ENCODE measurements around the gene OPN3. TPM values are rescaled to one million over a fixed set of nuclear protein-coding genes. Genes with fewer than 3 reads are reported as not detected.

Gene OPN3
- total RNA-seq, 1 experiment from 2014 or later = 89.4 TPM

DNA sequence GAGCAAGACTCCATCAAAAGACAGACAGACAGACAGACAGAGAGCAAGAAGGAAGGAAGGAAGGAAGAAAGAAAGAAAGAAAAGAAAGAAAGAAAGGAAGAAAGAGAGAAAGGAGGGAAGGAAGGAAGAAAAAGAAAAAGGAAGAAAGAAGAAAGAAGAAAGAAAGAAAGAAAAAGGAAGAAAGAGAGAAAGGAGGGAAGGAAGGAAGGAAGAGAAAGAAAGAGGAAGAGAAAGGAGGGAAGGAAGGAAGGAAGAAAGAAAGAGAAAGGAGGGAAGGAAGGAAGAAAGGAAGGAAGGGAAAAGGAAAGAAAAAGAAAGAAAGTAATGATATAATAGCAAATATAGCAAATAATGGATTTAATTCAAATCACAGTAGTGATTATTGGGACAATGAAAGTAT is 32.7 kb downstream of the OPN3 start:
- no peak overlapping the region; the same call in 1 of the 2 replicates for H3K27ac ChIP-seq
- H3K36me3 ChIP-seq = peaks cover 15% of the 10 kb centered on the region
- no peak for DNase-seq (ENCODE audit: low read depth in 1 of 2, low spot score in 2 of 2)
- no peaks in the 10 kb centered on the region for H3K9me3 ChIP-seq (replicated peaks)
- H3K4me1 ChIP-seq (replicated peaks) = peaks cover 75% of the 10 kb centered on the region
- H3K4me3 ChIP-seq = no peak overlapping the region
- H3K27me3 ChIP-seq (replicated peaks) = no peaks in the 10 kb centered on the region

DNA sequence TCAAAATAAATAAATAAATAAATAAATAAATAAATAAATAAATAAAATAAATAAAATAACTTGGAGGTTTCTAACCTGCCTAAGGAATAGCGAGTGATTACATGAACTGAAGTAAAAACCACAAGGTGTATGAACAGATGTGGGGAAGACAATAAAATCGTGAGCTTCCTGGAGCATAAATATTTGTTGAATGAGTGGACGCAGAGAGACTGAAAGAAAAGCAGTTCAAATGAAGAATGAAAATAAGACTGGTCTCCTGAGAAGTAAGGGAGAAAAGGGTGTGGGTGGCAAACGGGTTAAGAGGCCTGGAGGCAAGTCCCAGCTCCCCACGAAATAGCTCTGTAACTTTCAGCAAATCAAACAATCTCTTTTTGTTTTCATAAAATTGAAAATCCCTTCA is 33.6 kb downstream of the OPN3 start:
- Histone ChIP-seq H3K4me1 (replicated peaks) (peaks cover 68% of the 10 kb centered on the region), H3K36me3 (peaks cover 10% of the 10 kb centered on the region), H3K9me3 (replicated peaks) (no peaks in the 10 kb centered on the region), H3K27ac (peak overlapping the region; percentile 24), H3K27me3 (replicated peaks) (no peaks in the 10 kb centered on the region), H3K4me3 (no peak overlapping the region)
- peak in 1 of 2 experiments; percentile 57 for DNase-seq (ENCODE audit: low read depth in 1 of 2, low spot score in 2 of 2)

DNA sequence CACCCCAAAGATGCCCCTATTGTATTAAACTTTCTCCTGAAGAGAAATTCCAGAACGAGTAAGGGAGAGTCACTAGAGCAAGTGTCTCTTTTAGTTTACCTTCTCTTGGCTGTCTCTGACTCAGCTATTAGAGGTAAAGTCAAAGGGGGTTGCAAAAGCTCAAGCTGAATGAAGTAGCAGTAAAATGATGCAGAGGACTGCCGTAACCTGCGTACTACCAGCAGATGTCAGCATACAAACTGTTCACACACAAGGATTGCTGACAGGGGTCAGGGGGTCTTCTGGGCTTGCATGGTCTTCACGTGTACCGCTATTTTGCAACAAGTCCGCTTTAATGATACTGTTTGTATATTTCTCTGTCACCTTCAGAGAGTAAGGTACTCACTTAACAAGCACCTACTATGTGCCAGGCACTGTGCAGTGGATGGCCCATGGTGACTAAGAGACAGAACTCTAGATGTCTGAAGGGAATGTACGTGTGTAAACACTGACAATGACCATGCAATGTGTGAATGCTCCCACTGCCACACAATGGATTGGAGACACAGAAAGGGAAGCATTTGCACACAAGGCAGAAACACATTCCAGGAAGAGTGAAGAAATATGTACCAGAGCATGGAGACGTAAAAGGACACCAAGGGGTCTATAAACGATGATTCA is 34.9 kb downstream of the OPN3 start:
- H3K9me3 ChIP-seq (replicated peaks) = no peaks in the 10 kb centered on the region
- DNase-seq (ENCODE audit: low read depth in 1 of 2, low spot score in 2 of 2) = no peak
- peaks cover 10% of the 10 kb centered on the region for H3K36me3 ChIP-seq
- H3K27me3 ChIP-seq (replicated peaks) = no peaks in the 10 kb centered on the region
- H3K27ac ChIP-seq = peak overlapping the region; percentile 24; the same call in 1 of the 2 replicates
- H3K4me3 ChIP-seq = no peak overlapping the region
- H3K4me1 ChIP-seq (replicated peaks) = peaks cover 63% of the 10 kb centered on the region

DNA sequence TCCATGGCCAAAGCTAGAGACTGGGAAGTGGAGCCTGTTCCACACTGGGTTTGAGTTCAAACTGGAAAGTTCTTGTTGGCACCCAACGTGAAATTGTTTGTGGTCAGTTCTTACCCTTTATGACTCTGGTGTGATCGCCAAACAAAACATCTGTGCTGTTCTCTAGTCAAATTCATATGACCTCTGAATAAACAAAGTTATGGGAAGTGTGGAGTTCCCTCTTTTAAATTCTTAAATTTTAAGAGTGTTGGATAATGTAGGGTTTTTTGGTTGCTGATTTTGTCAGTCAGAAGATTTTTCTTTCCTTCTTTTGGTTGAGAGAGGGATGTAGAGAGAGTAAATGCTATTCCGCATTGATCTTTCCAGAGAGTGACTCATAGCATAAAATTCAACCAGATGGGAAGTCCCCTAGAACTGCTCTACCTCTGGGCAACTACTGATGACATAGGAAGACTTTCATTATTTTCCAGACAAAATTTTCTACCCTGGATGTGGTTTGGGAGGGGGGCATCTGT is 36.4 kb downstream of the OPN3 start:
- Histone ChIP-seq H3K27me3 (replicated peaks) (no peaks in the 10 kb centered on the region), H3K4me1 (replicated peaks) (peaks cover 50% of the 10 kb centered on the region), H3K27ac (peak overlapping the region; percentile 24), H3K9me3 (replicated peaks) (no peaks in the 10 kb centered on the region), H3K36me3 (peaks cover 10% of the 10 kb centered on the region), H3K4me3 (no peak overlapping the region)
- no peak for DNase-seq (ENCODE audit: low read depth in 1 of 2, low spot score in 2 of 2)

DNA sequence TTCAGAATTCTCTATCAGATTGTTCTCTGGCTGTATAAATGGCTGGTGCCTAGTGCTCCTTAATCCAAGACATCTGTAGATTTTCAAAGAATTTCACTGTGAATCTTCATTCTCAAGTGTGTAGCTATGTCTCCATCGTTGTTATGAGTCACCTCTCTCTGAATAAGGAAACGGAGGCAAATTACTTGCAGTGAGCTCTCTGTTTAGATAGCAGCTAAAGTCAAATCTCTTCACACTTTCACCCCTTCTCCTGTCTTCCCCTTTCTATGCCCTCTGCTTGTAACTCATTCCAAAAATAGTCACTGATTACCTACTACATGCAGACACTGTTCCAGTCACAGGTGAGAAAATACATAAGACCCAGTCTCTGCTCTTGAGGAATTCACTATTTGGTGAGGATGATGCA is 39.7 kb downstream of the OPN3 start:
- no peak for DNase-seq (ENCODE audit: low read depth in 1 of 2, low spot score in 2 of 2)
- H3K4me1 ChIP-seq (replicated peaks) = peaks cover 24% of the 10 kb centered on the region
- no peak overlapping the region for H3K4me3 ChIP-seq
- H3K27ac ChIP-seq = no peak overlapping the region
- peaks cover 14% of the 10 kb centered on the region for H3K36me3 ChIP-seq
- no peaks in the 10 kb centered on the region for H3K9me3 ChIP-seq (replicated peaks)
- H3K27me3 ChIP-seq (replicated peaks) = no peaks in the 10 kb centered on the region; the same call in 1 of the 2 replicates

DNA sequence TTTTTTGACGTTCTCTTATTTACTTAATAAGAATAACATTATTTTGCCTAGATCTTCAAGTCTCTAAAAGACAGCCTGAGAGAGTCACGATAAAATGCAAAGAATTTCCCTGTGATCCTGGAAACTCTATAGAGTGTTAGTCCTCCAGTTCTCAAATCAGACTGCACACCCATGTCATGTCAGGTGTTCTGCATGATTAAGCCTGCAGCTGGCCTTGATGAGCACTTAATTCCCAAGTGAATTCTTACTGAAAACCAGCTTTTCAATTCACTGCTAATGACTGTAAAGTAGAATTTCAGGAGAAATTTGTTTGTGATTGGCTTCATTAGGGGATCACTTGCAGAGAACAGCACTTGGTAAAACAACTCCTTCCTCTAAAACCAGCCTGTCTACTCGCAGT is 41.9 kb downstream of the OPN3 start:
- no peaks in the 10 kb centered on the region for H3K9me3 ChIP-seq (replicated peaks)
- peaks cover 28% of the 10 kb centered on the region for H3K36me3 ChIP-seq
- H3K4me1 ChIP-seq (replicated peaks) = peaks cover 8% of the 10 kb centered on the region
- DNase-seq (ENCODE audit: low read depth in 1 of 2, low spot score in 2 of 2) = no peak
- H3K27me3 ChIP-seq (replicated peaks) = no peaks in the 10 kb centered on the region; the same call in 1 of the 2 replicates
- no peak overlapping the region for H3K27ac ChIP-seq
- H3K4me3 ChIP-seq = no peak overlapping the region

DNA sequence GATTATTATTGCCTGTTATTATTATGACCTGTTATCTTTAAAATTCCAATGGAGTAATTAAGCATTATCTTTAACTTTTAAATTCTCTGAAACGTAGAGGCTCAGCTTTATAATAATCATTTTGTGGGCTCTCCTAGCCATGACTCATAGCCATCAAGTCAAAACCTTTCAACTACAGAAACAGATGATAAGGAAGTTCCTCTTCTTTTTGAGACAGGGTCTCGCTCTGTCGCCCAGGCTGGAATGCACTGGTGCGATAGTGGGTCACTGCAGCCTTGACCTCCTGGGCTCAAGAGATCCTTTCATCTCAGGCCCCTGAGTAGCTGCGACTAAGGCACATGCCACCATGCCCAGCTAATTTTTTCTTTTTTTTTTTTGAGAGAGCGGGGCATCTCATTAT is 43.5 kb downstream of the OPN3 start:
- peaks cover 20% of the 10 kb centered on the region for H3K36me3 ChIP-seq
- peaks cover 21% of the 10 kb centered on the region for H3K4me1 ChIP-seq (replicated peaks)

DNA sequence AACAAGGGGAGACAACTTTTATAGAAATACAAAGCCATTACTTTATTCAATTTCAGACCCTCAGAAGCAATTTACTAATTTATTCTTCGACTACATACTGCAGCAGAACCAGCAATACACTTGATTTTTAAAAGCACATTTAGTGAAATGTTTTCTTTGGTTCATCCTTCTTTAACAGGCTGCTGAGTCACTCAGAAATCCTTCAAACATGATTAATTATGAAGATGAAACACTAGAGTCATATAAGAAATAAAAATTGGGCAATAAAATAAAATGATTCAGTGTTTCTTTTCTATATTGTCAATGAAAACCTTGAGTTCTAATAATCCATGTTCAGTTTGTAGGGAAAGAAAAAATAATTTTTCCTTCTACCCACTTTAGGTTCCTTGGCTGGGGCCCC is 47.0 kb downstream of the OPN3 start:
- Histone ChIP-seq H3K9me3 (replicated peaks) (no peaks in the 10 kb centered on the region), H3K36me3 (peaks cover 20% of the 10 kb centered on the region), H3K27me3 (replicated peaks) (no peaks in the 10 kb centered on the region; the same call in 1 of the 2 replicates), H3K4me1 (replicated peaks) (peaks cover 17% of the 10 kb centered on the region), H3K27ac (no peak overlapping the region), H3K4me3 (no peak overlapping the region)
- no peak for DNase-seq (ENCODE audit: low read depth in 1 of 2, low spot score in 2 of 2)

More for the DNA sequence above, 43.5 kb downstream of the OPN3 start:
- no peaks in the 10 kb centered on the region; the same call in 1 of the 2 replicates for H3K27me3 ChIP-seq (replicated peaks)
- no peaks in the 10 kb centered on the region for H3K9me3 ChIP-seq (replicated peaks)
- H3K27ac ChIP-seq = no peak overlapping the region
- no peak overlapping the region for H3K4me3 ChIP-seq
- no peak for DNase-seq (ENCODE audit: low read depth in 1 of 2, low spot score in 2 of 2)

DNA sequence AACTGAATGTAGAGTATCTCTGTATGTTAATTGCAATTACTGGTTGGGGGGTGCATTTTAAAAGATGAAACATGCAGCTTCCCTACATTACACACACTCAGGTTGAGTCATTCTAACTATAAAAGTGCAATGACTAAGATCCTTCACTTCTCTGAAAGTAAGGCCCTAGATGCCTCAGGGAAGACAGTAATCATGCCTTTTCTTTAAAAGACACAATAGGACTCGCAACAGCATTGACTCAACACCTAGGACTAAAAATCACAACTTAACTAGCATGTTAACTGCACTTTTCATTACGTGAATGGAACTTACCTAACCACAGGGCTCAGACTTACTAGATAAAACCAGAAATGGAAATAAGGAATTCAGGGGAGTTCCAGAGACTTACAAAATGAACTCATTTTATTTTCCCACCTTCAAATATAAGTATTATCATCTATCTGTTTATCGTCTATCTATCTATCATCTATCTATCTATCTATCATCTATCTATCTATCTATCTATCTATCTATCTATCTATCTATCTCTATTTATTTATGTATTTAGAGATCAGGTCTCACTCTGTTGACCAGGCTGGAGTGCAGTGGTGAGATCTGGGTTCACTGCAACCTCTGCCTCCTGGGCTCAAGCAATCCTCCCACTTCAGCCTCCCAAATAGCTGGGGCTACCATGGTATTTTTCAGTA is 47.8 kb downstream of the OPN3 start:
- Histone ChIP-seq H3K4me1 (replicated peaks) (peaks cover 17% of the 10 kb centered on the region), H3K36me3 (peaks cover 20% of the 10 kb centered on the region), H3K9me3 (replicated peaks) (no peaks in the 10 kb centered on the region), H3K4me3 (no peak overlapping the region), H3K27ac (no peak overlapping the region), H3K27me3 (replicated peaks) (no peaks in the 10 kb centered on the region)
- DNase-seq (ENCODE audit: low read depth in 1 of 2, low spot score in 2 of 2) = peak in 1 of 2 experiments; percentile 47

DNA sequence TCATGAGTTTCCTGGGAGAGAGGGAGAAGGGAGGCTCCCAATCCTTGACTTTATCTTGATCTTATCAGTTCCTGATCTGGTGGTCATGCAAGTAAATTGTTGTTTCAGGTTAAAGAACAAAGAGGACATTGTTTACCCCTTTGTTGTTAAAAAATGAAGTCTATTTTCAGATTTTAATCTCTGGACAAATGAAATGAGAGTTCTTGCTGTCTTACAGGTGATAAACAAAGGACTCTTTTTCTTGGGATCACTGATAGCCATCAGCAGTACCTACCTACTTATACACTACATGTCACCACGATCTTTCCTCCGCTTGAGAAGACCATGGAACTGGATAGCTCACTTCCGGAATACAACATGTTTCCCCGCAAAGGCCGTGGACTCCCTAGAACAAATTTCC is 48.4 kb downstream of the OPN3 start:
- no peak for DNase-seq (ENCODE audit: low read depth in 1 of 2, low spot score in 2 of 2)
- Histone ChIP-seq H3K27me3 (replicated peaks) (no peaks in the 10 kb centered on the region), H3K27ac (peak overlapping the region; percentile 40), H3K36me3 (peaks cover 16% of the 10 kb centered on the region), H3K4me3 (no peak overlapping the region), H3K9me3 (replicated peaks) (no peaks in the 10 kb centered on the region), H3K4me1 (replicated peaks) (peaks cover 17% of the 10 kb centered on the region)

DNA sequence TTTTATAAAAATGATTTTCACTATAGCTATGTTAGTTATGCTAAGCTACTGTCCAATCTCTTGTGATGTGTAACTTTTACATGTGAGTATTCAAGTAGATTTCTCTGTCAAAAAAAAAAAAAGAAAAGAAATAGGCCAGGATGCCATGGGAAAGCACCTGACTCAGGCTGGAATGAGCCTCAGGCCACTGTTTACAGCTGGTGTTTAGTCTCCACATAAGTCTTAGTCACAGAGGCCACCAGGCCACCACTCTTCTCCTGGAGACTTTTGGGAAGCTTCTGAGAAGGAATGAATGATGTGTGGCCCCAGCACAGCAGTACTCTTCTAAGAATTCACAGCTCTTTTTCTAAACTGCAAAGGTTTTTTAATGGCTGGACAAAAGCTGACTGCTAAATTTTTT is 48.9 kb downstream of the OPN3 start:
- Histone ChIP-seq H3K9me3 (replicated peaks) (no peaks in the 10 kb centered on the region), H3K4me3 (no peak overlapping the region), H3K27ac (peak overlapping the region; percentile 40), H3K36me3 (peaks cover 16% of the 10 kb centered on the region), H3K27me3 (replicated peaks) (no peaks in the 10 kb centered on the region), H3K4me1 (replicated peaks) (peaks cover 17% of the 10 kb centered on the region)
- DNase-seq (ENCODE audit: low read depth in 1 of 2, low spot score in 2 of 2) = peak in 1 of 2 experiments; percentile 57

DNA sequence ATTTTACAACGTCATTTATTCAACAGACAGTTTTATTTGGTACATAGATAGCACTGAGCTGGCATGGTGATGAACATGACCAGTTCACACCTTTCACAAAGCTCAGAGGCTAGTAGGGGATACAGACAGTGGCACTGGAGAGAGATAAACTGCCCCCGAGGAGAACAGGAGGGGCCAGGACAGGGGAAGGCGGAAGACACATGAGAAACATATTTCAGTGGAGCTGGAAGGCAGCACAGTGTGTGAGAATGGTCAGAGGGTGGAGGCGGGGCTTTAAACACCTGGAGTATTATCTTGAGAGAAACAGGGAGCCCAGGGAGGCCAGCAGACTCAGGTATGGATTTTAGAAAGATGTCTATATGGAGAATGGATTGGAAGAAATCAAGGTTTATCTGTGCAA is 49.5 kb downstream of the OPN3 start:
- H3K27me3 ChIP-seq (replicated peaks) = no peaks in the 10 kb centered on the region
- no peaks in the 10 kb centered on the region for H3K9me3 ChIP-seq (replicated peaks)
- peaks cover 16% of the 10 kb centered on the region for H3K36me3 ChIP-seq
- H3K27ac ChIP-seq = no peak overlapping the region
- no peak for DNase-seq (ENCODE audit: low read depth in 1 of 2, low spot score in 2 of 2)
- H3K4me1 ChIP-seq (replicated peaks) = peaks cover 17% of the 10 kb centered on the region
- H3K4me3 ChIP-seq = no peak overlapping the region

DNA sequence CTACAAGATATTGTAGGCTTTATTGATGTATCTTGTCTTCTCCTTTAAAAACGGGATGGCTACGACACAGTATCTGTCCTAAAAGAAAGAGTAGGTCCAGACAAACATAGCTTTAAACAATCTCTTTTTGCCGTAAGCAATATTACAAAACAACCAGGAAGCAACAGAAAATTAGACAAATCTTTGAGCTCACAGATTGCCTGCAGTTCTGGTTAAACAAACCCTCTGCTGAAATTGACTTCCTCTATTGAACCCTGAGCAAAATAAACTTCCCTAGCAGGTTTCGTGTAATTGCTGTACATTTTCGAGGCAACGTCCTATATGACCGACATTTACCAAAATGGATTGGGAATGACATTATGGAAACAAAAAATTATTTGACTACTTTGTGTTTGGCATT is 50.6 kb downstream of the OPN3 start:
- Histone ChIP-seq H3K27me3 (replicated peaks) (no peaks in the 10 kb centered on the region), H3K9me3 (replicated peaks) (no peaks in the 10 kb centered on the region), H3K4me3 (no peak overlapping the region), H3K36me3 (peaks cover 13% of the 10 kb centered on the region), H3K27ac (no peak overlapping the region), H3K4me1 (replicated peaks) (peaks cover 17% of the 10 kb centered on the region)
- no peak for DNase-seq (ENCODE audit: low read depth in 1 of 2, low spot score in 2 of 2)

DNA sequence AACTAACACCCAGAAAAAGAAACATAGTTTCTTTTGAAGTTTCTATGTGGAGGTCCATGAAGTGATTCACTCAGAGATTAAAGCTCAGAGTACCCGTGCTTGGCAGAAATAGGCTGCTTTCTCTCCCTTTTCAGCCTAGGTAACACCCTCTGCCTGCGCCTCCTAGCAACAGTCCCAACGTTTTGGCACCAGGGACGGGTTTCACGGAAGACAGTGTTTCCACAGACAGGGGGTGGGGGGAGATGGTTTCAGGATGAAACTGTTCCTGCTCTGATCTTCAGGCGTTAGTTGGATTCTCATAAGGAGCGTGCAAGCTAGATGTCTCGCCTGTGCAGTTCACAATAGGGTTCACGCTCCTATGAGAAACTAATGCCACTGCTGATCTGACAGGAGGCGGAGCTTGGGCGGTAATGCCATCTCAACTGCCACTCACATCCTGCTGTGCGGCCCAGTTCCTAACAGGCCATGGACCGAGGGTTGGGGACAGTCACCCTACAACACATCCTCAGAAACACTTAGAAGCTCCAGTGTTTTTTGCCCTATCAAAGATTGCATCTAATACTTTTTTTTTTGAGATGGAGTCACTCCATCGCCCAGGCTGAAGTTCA is 53.2 kb downstream of the OPN3 start:
- H3K9me3 ChIP-seq (replicated peaks) = no peaks in the 10 kb centered on the region
- H3K36me3 ChIP-seq = no peaks in the 10 kb centered on the region
- no peak overlapping the region for H3K4me3 ChIP-seq
- no peaks in the 10 kb centered on the region for H3K27me3 ChIP-seq (replicated peaks)
- H3K27ac ChIP-seq = no peak overlapping the region
- no peak for DNase-seq (ENCODE audit: low read depth in 1 of 2, low spot score in 2 of 2)
- H3K4me1 ChIP-seq (replicated peaks) = peaks cover 7% of the 10 kb centered on the region

Measured in SJSA1 (cell line).